HG03571 (cell line): ENCODE data around the gene HNRNPUL1.

Experiments
- ATAC-seq: cut with Tn5 transposase; IDR thresholded peaks from one replicate; pipeline ENCODE4 v1.9.1; 2021; ENCODE audit not compliant: unreplicated experiment

The HNRNPUL1 gene

GRCh38 chr19:41233748-41234240, 30.4 kb upstream of the HNRNPUL1 start:
- no peak for ATAC-seq

- ATAC-seq, result no peak
Observed at GRCh38 chr19:41234512-41235168, 29.5 kb upstream of the HNRNPUL1 start.

- no peak for ATAC-seq
Observed at GRCh38 chr19:41235480-41235879, 28.7 kb upstream of the HNRNPUL1 start.

- no peak for ATAC-seq
Observed at GRCh38 chr19:41238244-41238643, 25.9 kb upstream of the HNRNPUL1 start.

- no peak for ATAC-seq
Observed at GRCh38 chr19:41239363-41239762, 24.8 kb upstream of the HNRNPUL1 start.

GRCh38 chr19:41239961-41240574, 24.1 kb upstream of the HNRNPUL1 start:
- no peak for ATAC-seq

GRCh38 chr19:41241859-41242258, 22.3 kb upstream of the HNRNPUL1 start:
- ATAC-seq, result no peak

- ATAC-seq, result no peak
Observed at GRCh38 chr19:41244117-41244516, 20.1 kb upstream of the HNRNPUL1 start.

GRCh38 chr19:41245843-41246242, 18.3 kb upstream of the HNRNPUL1 start:
- ATAC-seq, result no peak

GRCh38 chr19:41248895-41249294, 15.3 kb upstream of the HNRNPUL1 start:
- no peak for ATAC-seq

- no peak for ATAC-seq
Observed at GRCh38 chr19:41249707-41250423, 14.3 kb upstream of the HNRNPUL1 start.

GRCh38 chr19:41253660-41254059, 10.5 kb upstream of the HNRNPUL1 start:
- no peak for ATAC-seq

GRCh38 chr19:41255171-41255570, 9.0 kb upstream of the HNRNPUL1 start:
- ATAC-seq, result no peak

- no peak for ATAC-seq
Observed at GRCh38 chr19:41261474-41262190, 2.5 kb upstream of the HNRNPUL1 start.

- peak; percentile 10 for ATAC-seq
Observed at GRCh38 chr19:41263042-41263849, 926 bp upstream of the HNRNPUL1 start.

- no peak for ATAC-seq
Observed at GRCh38 chr19:41264581-41265394, 616 bp downstream of the HNRNPUL1 start.

- no peak for ATAC-seq
Observed at GRCh38 chr19:41265395-41266153, 1.4 kb downstream of the HNRNPUL1 start.

- ATAC-seq, result no peak
Observed at GRCh38 chr19:41269055-41269454, 4.9 kb downstream of the HNRNPUL1 start.

GRCh38 chr19:41269571-41269970, 5.4 kb downstream of the HNRNPUL1 start:
- no peak for ATAC-seq
